ENCODE data around the gene HSD17B7. TPM values are rescaled to one million over a fixed set of nuclear protein-coding genes. Genes with fewer than 3 reads are reported as not detected.
"Not testable (repeated sequence)": the region's sequence is repeated elsewhere in the genome, so short reads cannot be mapped to it uniquely, and the experiment has no call there.

Gene HSD17B7
- total RNA-seq, 1 donor from 2014 or later, result 23.5 TPM

DNA sequence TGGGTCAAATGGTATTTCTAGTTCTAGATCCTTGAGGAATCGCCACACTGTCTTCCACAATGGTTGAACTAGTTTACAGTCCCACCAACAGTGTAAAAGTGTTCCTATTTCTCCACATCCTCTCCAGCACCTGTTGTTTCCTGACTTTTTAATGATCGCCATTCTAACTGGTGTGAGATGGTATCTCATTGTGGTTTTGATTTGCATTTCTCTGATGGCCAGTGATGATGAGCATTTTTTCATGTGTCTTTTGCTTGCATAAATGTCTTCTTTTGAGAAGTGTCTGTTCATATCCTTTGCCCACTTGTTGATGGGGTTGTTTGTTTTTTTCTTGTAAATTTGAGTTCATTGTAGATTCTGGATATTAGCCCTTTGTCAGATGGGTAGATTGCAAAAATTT is 17.0 kb downstream of the HSD17B7 start:
- DNase-seq (ENCODE audit: low spot score), result not testable (repeated sequence)

GRCh38 chr1:162812357-162812756 is 21.9 kb downstream of the HSD17B7 start:
- DNase-seq (ENCODE audit: low spot score), result not testable (repeated sequence)

- DNase-seq (ENCODE audit: low spot score), result not testable (repeated sequence)
These were observed 27.6 kb downstream of the HSD17B7 start for GRCh38 chr1:162818136-162818535.

DNA sequence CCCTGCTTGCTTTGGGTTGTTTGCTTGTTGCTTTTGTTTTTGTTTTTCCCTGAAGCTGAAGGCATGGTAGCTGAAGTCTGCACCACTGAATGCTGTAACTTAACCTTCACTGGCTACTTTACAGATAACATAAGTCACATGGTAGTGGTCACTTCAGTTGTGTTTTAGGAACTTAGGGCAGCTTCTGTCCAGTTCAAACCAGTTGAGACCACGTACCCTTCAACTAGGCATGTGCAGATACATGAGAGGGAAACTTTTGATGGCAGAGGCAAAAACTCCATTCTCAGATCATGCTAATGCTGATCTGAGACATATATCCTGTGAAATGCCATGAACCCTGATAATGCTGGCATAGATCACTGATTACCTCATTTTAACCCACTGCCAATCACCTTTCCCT is 28.2 kb downstream of the HSD17B7 start:
- DNase-seq (ENCODE audit: low spot score), result not testable (repeated sequence)

- DNase-seq (ENCODE audit: low spot score), result no peak
These were observed 32.1 kb downstream of the HSD17B7 start for GRCh38 chr1:162822391-162823200.

DNA sequence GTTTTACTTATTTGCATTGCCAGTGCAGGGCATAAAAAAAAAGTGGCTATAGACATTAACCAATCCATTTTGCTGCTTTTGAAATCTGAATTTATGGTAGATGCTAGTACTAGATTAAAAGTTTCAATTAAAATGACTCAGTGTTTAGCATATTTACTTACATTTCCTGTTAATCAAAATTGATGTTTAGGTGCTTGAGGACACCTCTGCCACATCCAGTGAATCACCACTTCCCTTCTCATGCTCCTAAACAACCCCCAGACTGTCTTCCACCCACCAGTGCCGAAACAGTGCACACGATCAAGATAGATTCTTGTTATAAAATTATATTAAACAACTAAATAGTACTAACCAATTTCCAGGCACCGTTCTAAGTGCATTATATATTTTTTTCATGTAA is 32.7 kb downstream of the HSD17B7 start:
- DNase-seq (ENCODE audit: low spot score), result no peak

DNA sequence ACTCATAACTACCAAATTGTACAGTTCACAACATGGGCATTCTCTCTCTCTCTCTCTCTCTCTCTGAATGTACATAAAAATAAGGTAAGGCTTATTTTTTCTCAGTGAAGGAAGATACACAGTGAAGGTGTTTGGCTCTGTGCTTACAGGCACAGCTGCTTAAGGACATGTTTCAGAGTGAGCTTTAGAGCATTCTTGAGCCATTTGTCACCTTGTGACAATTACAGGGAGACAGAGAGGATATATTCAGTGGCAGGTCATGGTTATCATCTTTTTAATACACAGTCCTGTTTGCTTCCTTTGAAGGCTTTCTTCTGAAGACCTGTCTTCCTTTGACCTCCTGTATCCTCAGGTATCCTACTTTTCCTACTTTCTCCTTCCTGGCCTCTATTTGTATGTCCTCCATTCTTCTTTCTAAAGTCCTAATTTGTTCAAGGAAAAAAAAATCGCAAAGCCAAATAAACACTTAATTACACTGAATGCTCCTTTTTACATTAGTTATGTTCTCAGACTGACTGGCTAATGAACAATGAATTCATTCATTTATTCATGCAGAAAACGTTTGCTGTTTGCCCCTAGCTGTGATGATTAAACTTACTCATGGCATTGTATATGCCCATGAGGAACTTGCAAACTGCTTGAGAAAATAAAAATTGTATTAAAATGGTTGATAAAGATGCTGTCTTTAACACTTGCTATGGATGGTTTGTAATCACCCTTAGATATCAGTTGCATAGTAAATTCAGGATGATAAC is 33.4 kb downstream of the HSD17B7 start:
- no peak for DNase-seq (ENCODE audit: low spot score)

DNA sequence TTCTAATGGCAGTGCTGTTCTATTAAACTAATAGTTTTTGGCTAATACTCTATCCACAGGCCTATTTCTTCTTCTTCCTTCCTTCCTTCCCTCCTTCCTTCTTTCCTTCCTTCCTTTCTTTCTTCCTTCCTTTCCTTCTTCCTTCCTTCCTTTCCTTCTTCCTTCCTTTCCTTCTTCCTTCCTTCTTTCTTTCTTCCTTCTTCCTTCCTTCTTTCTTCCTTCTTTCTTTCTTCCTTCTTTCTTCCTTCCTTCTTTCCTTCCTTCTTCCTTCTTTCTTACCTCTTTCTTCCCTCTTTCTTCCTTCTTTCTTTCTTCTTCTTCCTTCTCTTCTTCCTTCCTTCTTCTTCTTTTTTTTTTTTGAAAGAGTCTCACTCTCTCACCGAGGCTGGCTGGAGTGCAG is 38.8 kb downstream of the HSD17B7 start:
- DNase-seq (ENCODE audit: low spot score), result no peak

- no peak for DNase-seq (ENCODE audit: low spot score)
These were observed 42.0 kb downstream of the HSD17B7 start for GRCh38 chr1:162832470-162832869.

- no peak for DNase-seq (ENCODE audit: low spot score)
These were observed 44.8 kb downstream of the HSD17B7 start for GRCh38 chr1:162835157-162835899.

- no peak for DNase-seq (ENCODE audit: low spot score)
These were observed 48.4 kb downstream of the HSD17B7 start for GRCh38 chr1:162838863-162839262.

- no peak for DNase-seq (ENCODE audit: low spot score)
These were observed 49.8 kb downstream of the HSD17B7 start for GRCh38 chr1:162840250-162840839.

DNA sequence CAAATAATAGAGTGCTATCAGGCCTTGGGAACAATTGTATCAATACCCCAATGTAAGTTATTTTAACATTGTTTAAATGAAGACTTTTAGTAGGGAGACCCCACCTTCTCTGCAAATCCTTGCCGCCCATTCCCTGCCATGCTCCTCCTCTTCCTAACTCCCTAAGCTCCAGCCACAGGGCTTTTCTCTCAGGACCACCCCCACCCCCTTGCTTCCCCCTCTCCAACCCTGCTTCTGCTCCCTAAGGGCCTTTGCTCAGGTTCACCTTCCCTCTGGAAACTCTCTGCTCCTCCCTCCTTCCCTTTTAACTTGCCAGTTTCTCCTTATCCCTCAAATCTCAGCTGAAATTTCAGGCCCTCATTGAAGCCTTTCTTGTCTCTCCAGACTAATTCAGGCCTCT is 53.7 kb downstream of the HSD17B7 start:
- DNase-seq (ENCODE audit: low spot score), result no peak

DNA sequence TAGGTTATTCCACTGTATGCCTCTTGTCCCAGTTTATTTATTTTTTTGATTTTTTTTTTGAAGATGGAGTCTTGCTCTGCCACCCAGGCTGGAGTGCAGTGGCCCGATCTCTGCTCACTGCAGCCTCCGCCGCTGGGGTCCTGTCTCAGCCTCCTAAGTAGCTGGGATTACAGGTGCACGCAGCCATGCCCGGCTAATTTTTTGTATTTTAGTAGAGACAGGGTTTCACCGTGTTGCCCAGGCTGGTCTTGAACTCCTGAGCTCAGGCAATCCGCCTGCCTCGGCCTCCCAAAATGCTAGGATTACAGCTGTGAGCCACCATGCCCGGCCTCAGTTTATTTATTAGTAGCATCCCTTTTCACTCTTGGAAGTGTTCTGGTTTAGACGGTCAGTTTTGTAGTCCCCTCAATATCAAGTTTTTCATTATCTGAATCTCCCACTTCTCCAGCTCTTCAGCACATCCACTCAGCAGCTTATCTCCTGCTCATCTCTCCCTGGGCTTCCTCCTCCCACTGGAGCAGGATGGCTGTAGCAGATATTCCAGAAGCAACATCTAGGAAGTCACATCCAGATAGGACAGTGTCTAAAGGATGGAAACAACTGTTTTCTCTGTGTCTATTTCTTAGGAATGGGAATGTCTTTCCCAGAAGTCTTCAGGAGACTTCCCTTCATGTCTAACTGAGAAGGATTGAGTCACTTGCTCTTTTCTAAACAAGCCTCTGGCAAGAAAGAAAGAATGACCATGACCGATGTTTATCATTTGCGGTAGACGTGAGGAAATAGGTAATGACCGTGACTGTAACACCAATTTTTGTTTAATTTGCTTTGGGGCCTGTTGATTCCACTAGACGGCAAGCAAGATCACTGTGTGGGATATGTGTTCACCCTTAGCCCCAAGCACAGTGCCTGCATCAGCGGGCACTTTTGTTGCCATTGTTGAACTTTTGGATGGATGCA is 56.0 kb downstream of the HSD17B7 start:
- no peak for DNase-seq (ENCODE audit: low spot score)

DNA sequence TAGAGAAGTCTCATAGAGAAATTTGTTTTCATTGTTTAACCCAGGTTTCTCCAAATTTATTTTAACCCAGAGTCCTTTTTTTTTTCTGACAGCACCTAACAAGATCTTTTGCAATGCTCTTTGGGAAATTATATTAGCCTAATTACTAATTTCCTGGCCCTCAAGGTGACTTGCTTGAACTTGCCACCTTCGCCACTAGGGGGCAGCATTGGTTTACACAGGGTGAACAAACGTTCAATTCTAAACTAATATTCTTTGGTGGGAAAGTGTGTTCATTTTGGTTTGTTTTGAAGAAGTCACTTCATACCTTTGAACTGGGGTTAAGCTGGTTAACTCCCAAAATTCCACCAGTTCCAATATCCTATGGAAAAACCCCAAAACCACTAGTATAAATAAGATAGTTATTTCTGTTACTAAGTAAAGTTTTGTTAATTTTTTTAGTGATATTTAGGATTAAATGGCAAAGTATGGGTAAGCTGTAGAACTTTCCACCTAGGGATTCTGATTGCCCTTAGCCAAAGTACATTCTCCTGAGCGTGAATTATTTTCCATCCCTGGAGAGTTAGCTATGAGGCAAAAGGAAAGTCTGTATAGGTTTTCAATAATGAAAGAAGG is 57.4 kb downstream of the HSD17B7 start:
- peak; percentile 83 for DNase-seq (ENCODE audit: low spot score)

- DNase-seq (ENCODE audit: low spot score), result no peak
These were observed 59.2 kb downstream of the HSD17B7 start for GRCh38 chr1:162849711-162850110.

DNA sequence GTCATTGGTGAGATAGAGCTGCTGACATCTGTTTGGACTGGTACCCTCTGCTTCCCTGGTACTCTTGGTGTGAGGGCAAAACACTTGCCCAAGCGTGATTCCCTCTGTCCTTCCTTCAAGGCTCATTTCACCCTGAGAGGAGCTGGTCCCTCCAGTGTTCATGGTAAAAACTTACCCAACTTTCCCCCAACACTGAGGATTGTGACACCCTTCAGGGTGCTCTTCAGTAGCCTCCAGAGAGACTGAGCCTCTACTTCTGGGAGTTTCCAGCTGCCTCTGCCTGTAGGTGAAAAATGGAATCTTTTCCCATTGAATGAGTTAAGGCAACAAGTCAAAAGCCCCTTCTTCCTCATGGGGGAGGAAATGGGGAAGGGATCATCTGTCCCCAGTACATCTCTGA is 60.8 kb downstream of the HSD17B7 start:
- DNase-seq (ENCODE audit: low spot score), result no peak

DNA sequence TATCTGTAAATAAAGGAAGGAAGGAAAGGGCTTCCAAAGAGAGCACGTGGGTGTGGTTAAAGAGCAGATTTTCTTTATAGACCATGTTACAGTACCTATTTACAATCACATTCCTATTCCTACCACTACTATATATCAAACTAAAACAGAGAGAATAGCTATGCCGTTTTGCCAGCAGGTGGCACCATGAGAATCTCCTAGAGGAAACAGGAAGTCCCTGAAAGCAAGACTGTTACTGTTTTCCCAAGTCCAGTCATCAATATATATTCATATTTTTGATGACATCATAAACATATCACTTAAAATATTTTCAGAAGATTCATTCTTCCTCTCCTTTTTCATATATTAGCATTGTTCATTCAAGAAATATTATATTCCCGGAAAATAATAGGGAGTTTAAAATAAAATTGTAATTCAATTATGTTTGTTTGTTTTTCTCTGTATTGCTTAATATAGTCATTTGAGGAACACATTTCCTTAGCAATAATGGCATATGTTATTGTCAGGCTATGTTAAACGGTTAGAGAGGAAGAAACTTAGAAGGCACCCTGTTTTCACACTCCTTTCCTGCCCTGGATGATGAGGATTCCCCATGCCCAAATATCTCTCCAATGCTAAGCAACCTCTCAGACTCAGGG is 63.9 kb downstream of the HSD17B7 start:
- DNase-seq (ENCODE audit: low spot score), result peak; percentile 62

- no peak for DNase-seq (ENCODE audit: low spot score)
These were observed 65.1 kb downstream of the HSD17B7 start for GRCh38 chr1:162855461-162856150.

Measured in ureter (tissue), 1 donor.